ENCODE measurements around the gene ZBED3.
A peak's percentile ranks its signal among the peaks of the same experiment; 100 is the strongest.

Gene ZBED3

GRCh38 chr5:77031891-77032290 lies 55.2 kb downstream of the ZBED3 start:
- Histone ChIP-seq H3K36me3 (ENCODE audit: insufficient read depth, low read depth, low read length) (peaks cover 26% of the 10 kb centered on the region), H3K9me3 (ENCODE audit: insufficient read depth, low read depth, low read length) (peaks cover 19% of the 10 kb centered on the region), H3K4me3 (ENCODE audit: low read length) (no peak overlapping the region), H3K27me3 (ENCODE audit: insufficient read depth, low read length) (peaks cover 8% of the 10 kb centered on the region; the same call in 1 of the 2 replicates), H3K9ac (ENCODE audit: low read depth, low read length) (no peak overlapping the region), H3K4me1 (ENCODE audit: insufficient read depth, low read length) (no peaks in the 10 kb centered on the region), H3K27ac (ENCODE audit: low read length) (no peak overlapping the region)

- no peaks in the 10 kb centered on the region for H3K4me1 ChIP-seq (ENCODE audit: insufficient read depth, low read length)
- H3K9me3 ChIP-seq (ENCODE audit: insufficient read depth, low read depth, low read length) = peaks cover 19% of the 10 kb centered on the region
- H3K4me3 ChIP-seq (ENCODE audit: low read length) = peak within 1 kb of the TSS; percentile 90
- H3K36me3 ChIP-seq (ENCODE audit: insufficient read depth, low read depth, low read length) = peaks cover 11% of the 10 kb centered on the region
- peak within 1 kb of the TSS; percentile 92 for H3K9ac ChIP-seq (ENCODE audit: low read depth, low read length)
- H3K27ac ChIP-seq (ENCODE audit: low read length) = no peak within 1 kb of the TSS
- peaks cover 8% of the 10 kb centered on the region; the same call in 1 of the 2 replicates for H3K27me3 ChIP-seq (ENCODE audit: insufficient read depth, low read length)
Measured at GRCh38 chr5:77030097-77031071, 56.7 kb downstream of the ZBED3 start, which contains the start of gene AGGF1. Gene AGGF1, plus strand, starts transcription at chr5:77030404. Its CDS starts 363 bp downstream, at chr5:77030767.

GRCh38 chr5:77029376-77029885 lies 57.7 kb downstream of the ZBED3 start:
- H3K4me3 ChIP-seq (ENCODE audit: low read length) = peak overlapping the region; percentile 90

GRCh38 chr5:77028631-77029375 lies 58.3 kb downstream of the ZBED3 start:
- Histone ChIP-seq H3K36me3 (ENCODE audit: insufficient read depth, low read depth, low read length) (no peaks in the 10 kb centered on the region), H3K9me3 (ENCODE audit: insufficient read depth, low read depth, low read length) (peaks cover 19% of the 10 kb centered on the region), H3K4me1 (ENCODE audit: insufficient read depth, low read length) (no peaks in the 10 kb centered on the region), H3K9ac (ENCODE audit: low read depth, low read length) (no peak overlapping the region), H3K4me3 (ENCODE audit: low read length) (no peak overlapping the region), H3K27ac (ENCODE audit: low read length) (no peak overlapping the region), H3K27me3 (ENCODE audit: insufficient read depth, low read length) (peaks cover 8% of the 10 kb centered on the region; the same call in 1 of the 2 replicates)

More at GRCh38 chr5:77029376-77029885, 57.7 kb downstream of the ZBED3 start:
- no peak overlapping the region for H3K9ac ChIP-seq (ENCODE audit: low read depth, low read length)
- peaks cover 19% of the 10 kb centered on the region for H3K9me3 ChIP-seq (ENCODE audit: insufficient read depth, low read depth, low read length)
- H3K36me3 ChIP-seq (ENCODE audit: insufficient read depth, low read depth, low read length) = peaks cover 1% of the 10 kb centered on the region; the same call in 1 of the 2 replicates
- no peak overlapping the region for H3K27ac ChIP-seq (ENCODE audit: low read length)
- peaks cover 8% of the 10 kb centered on the region; the same call in 1 of the 2 replicates for H3K27me3 ChIP-seq (ENCODE audit: insufficient read depth, low read length)
- H3K4me1 ChIP-seq (ENCODE audit: insufficient read depth, low read length) = no peaks in the 10 kb centered on the region

GRCh38 chr5:77024490-77024889 lies 62.6 kb downstream of the ZBED3 start:
- Histone ChIP-seq H3K4me1 (ENCODE audit: insufficient read depth, low read length) (no peaks in the 10 kb centered on the region), H3K36me3 (ENCODE audit: insufficient read depth, low read depth, low read length) (no peaks in the 10 kb centered on the region), H3K27ac (ENCODE audit: low read length) (no peak overlapping the region), H3K4me3 (ENCODE audit: low read length) (no peak overlapping the region), H3K9ac (ENCODE audit: low read depth, low read length) (no peak overlapping the region), H3K27me3 (ENCODE audit: insufficient read depth, low read length) (peaks cover 5% of the 10 kb centered on the region; the same call in 1 of the 2 replicates), H3K9me3 (ENCODE audit: insufficient read depth, low read depth, low read length) (peaks cover 14% of the 10 kb centered on the region)

- H3K36me3 ChIP-seq (ENCODE audit: insufficient read depth, low read depth, low read length) = no peaks in the 10 kb centered on the region
- H3K9ac ChIP-seq (ENCODE audit: low read depth, low read length) = no peak overlapping the region
- no peak overlapping the region for H3K4me3 ChIP-seq (ENCODE audit: low read length)
- H3K9me3 ChIP-seq (ENCODE audit: insufficient read depth, low read depth, low read length) = no peaks in the 10 kb centered on the region
- no peak overlapping the region for H3K27ac ChIP-seq (ENCODE audit: low read length)
- no peaks in the 10 kb centered on the region for H3K4me1 ChIP-seq (ENCODE audit: insufficient read depth, low read length)
- H3K27me3 ChIP-seq (ENCODE audit: insufficient read depth, low read length) = no peaks in the 10 kb centered on the region; the same call in 1 of the 2 replicates
Measured at GRCh38 chr5:77022511-77023417, 64.3 kb downstream of the ZBED3 start.

All from iPS-20b (cell line).